ENCODE data around the gene NPAS3. TPM values are rescaled to one million over a fixed set of nuclear protein-coding genes. Genes with fewer than 3 reads are reported as not detected.

NPAS3 gene
- total RNA-seq, 1 experiment from 2014 or later, result not detected

- H3K27me3 ChIP-seq (ENCODE audit: insufficient read depth, low read length), result no peaks in the 10 kb centered on the region
- RAD21 ChIA-PET (ENCODE audit: low non-redundant PET in 1 of 2, low total read pairs in 2 of 2, uncharacterized antibody in 2 of 2, unreplicated experiment in 2 of 2), result no interaction called here
- H2AFZ ChIP-seq (ENCODE audit: low read depth, low read length, poor library complexity, severe bottlenecking), result no peak overlapping the region
- 0 out of 4 replicates have a peak, but pooled peaks cover 0 to under 1% of the 10 kb centered on the region in 2 experiments for H3K9me3 ChIP-seq (ENCODE audit: control insufficient read depth in 1 of 2, insufficient read depth in 1 of 2, low read depth in 1 of 2, low read length in 2 of 2)
- H4K20me1 ChIP-seq (ENCODE audit: insufficient read depth), result no peaks in the 10 kb centered on the region
- ATAC-seq (no peak), DNase-seq (ENCODE audit: low read depth, low spot score) (no peak)
- no peaks in the 10 kb centered on the region for H3K36me3 ChIP-seq (ENCODE audit: control insufficient read depth in 1 of 2, insufficient read depth in 2 of 2, low read length in 2 of 2)
- H3K9ac ChIP-seq (ENCODE audit: low read length), result no peak overlapping the region
- H3K4me3 ChIP-seq (replicated peaks in 1 of 2; ENCODE audit: low read depth in 1 of 2, low read length in 2 of 2), result no peak overlapping the region
- TF ChIP-seq YY1 (IDR thresholded peaks at IDR 0.05; ENCODE audit: extremely low read depth, insufficient replicate concordance, low read depth, low read length), result no peak
- no peak for TF ChIP-seq RAD21 (IDR thresholded peaks at IDR 0.05; ENCODE audit: low read depth)
- no peak for TF ChIP-seq CBX3 (IDR thresholded peaks at IDR 0.05; ENCODE audit: low read depth)
- no peak for TF ChIP-seq ZBTB33 (IDR thresholded peaks at IDR 0.05; ENCODE audit: extremely low read depth, insufficient replicate concordance, low read length)
- TF ChIP-seq CEBPB (IDR thresholded peaks at IDR 0.05; ENCODE audit: low read depth), result no peak
- TF ChIP-seq SP1 (IDR thresholded peaks at IDR 0.05; ENCODE audit: low read depth), result no peak
- TF ChIP-seq MAX (IDR thresholded peaks at IDR 0.05), result no peak
- TF ChIP-seq FOSL1 (IDR thresholded peaks at IDR 0.05; ENCODE audit: low read depth), result no peak
- no peak for TF ChIP-seq ZFX (IDR thresholded peaks at IDR 0.05)
- TF ChIP-seq ELF1 (IDR thresholded peaks at IDR 0.05; ENCODE audit: borderline replicate concordance, low read depth), result no peak
- no peak for TF ChIP-seq ATF3 (IDR thresholded peaks at IDR 0.05)
- BruUV-seq (replicated peaks), result no TSS peak
- POLR2A ChIA-PET, result no interaction called here
- H3K4me2 ChIP-seq (ENCODE audit: low read length), result no peak overlapping the region
- no peak overlapping the region for H3K27ac ChIP-seq (ENCODE audit: low read depth, low read length)
- H3K79me2 ChIP-seq (ENCODE audit: insufficient read depth, low read length), result no peaks in the 10 kb centered on the region
- no peaks in the 10 kb centered on the region for H3K9me2 ChIP-seq (ENCODE audit: insufficient read depth)
- intact Hi-C loops (cut with micrococcal nuclease), result no loop called here
- no peaks in the 10 kb centered on the region for H3K4me1 ChIP-seq (ENCODE audit: control insufficient read depth in 1 of 2, insufficient read depth in 2 of 2, low read length in 2 of 2)
- CTCF ChIA-PET, result no interaction called here
These were observed 1.5 kb downstream of the NPAS3 start for GRCh38 chr14:32940066-32940651.
